NT2/D1 (cell line): Measurements from ENCODE around the gene VTI1A.
"Not testable (repeated sequence)": the region's sequence is repeated elsewhere in the genome, so short reads cannot be mapped to it uniquely, and the experiment has no call there.

Experiments
- DNase-seq: peaks from one replicate; pipeline ENCODE4 v3.0.0-alpha.2; 2011; ENCODE audit warnings: low read depth, low spot score
- H3K27me3 ChIP-seq: 2 replicates; pipeline ENCODE4 v1.6.0; 2011; ENCODE audit warnings: mild to moderate bottlenecking; ENCODE audit not compliant: insufficient read length, insufficient read depth
- H3K36me3 ChIP-seq: 2 replicates; pipeline ENCODE4 v1.6.1; 2011; ENCODE audit warnings: mild to moderate bottlenecking, low read length, mixed read lengths; ENCODE audit not compliant: insufficient read depth, insufficient read length
- H3K4me1 ChIP-seq: 2 replicates; pipeline ENCODE4 v1.5.1; 2011; ENCODE audit not compliant: insufficient read depth, insufficient read length
- H3K4me3 ChIP-seq: 2 replicates; pipeline ENCODE4 v1.5.1; 2011; ENCODE audit warnings: low read depth; ENCODE audit not compliant: insufficient read length
- H3K9ac ChIP-seq: 2 replicates; pipeline ENCODE4 v1.6.0; 2011; ENCODE audit warnings: low read depth; ENCODE audit not compliant: insufficient read length
- H3K9me3 ChIP-seq: 2 replicates; pipeline ENCODE4 v1.5.1; 2011; ENCODE audit warnings: mild to moderate bottlenecking, low read length; ENCODE audit not compliant: insufficient read depth
- SUZ12 ChIP-seq: IDR thresholded peaks from 2 replicates; pipeline ENCODE4 v1.6.1; 2011; ENCODE audit not compliant: insufficient read length, insufficient read depth; ENCODE audit errors: extremely low read depth
- YY1 ChIP-seq: IDR thresholded peaks from 2 replicates; pipeline ENCODE4 v1.6.1; 2011; ENCODE audit not compliant: insufficient read length, insufficient read depth
- ZNF274 ChIP-seq: IDR thresholded peaks from 2 replicates; pipeline ENCODE4 v1.6.1; 2011; ENCODE audit warnings: mild to moderate bottlenecking, low read depth, low read length

The VTI1A gene

DNA sequence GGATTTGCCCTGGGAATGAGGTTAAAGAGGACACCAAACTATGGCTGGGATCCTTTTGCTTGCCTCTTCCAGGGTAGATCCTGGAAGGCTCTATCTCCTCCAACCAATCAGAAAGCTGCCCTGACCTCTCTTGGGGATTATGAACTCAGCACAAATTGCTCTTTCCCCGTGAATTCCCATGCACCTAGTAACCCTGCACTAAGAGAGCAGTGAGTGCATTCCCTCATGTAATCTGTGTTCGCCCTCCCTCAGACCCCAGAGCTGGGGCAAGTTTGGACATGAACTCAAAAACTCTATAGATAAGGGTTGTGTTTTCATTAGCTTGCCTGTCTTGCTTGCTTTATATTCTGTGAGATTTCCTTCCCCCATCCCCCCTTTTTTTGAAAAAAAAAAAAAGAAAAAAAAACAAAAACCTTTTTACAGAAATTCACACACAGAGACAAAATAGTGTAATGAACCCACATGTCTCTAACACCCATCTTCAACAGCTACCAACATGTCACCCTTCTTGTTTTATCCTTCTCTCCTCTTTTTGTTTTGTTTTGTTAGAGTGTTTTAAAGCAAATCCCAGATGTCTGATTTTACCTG, 277.5 kb downstream of the VTI1A start:
- no peaks in the 10 kb centered on the region for H3K4me1 ChIP-seq
- no peaks in the 10 kb centered on the region for H3K27me3 ChIP-seq
- H3K4me3 ChIP-seq = no peak overlapping the region
- no peak overlapping the region for H3K9ac ChIP-seq
- H3K36me3 ChIP-seq = no peaks in the 10 kb centered on the region
- TF ChIP-seq SUZ12 (no peak), ZNF274 (no peak), YY1 (no peak)
- DNase-seq = no peak
- no peaks in the 10 kb centered on the region for H3K9me3 ChIP-seq

DNA sequence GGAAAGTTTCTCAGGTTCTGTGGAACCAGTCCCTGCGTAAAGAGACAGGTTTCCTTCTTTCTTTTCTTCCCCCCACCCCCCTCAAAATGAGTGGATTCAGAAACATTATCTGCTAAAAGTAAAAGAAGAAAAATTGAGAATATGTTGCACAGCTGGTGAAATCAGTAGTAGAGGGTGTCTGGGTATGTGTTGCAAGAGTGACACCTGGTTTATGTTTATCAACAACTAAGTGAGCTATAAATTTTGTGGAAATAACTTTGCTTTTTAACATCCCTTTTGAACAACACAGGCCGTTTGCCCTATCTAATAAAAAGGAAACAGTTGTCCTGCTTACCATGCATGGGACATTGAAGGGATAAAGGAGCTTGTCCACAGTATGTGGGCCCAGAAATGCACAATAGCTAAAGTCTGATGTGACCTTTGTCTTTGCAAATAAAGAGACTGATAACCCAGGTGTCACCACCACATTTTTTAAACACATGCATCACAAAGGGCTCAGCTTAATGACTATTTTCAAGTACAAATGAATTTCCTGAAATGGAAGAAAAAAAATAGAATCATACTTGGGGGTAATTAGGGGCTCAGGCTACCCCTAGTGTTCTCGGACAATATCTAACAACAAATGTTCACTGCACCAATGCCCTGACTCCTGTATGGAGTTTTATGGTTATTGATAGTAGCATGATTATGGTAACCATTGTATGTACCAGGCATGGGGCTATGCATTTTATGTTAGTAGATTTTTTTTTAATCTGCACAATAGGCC, 281.3 kb downstream of the VTI1A start:
- TF ChIP-seq YY1 (no peak), ZNF274 (no peak), SUZ12 (no peak)

DNA sequence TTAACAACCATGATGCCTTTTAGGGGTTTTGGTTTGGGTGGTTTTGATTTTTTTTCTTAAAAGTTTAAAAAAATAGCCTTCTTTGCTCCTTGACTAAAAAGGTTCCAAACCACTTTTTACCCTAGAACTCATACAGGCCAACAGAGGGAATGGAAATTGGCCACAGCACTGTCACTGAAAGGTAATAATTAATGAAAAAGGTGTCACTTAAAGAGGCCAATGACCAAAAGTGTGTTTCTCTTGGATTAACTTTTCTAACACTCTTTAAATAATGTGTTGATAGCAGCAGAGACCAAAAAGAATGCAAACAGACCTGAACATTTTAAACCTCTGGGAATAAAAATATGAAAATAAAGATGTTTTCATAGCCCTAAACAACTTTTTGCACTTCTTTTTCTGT, 282.0 kb downstream of the VTI1A start:
- no peaks in the 10 kb centered on the region for H3K36me3 ChIP-seq
- H3K4me3 ChIP-seq = no peak overlapping the region
- H3K9ac ChIP-seq = no peak overlapping the region
- no peaks in the 10 kb centered on the region for H3K9me3 ChIP-seq
- no peak for DNase-seq
- TF ChIP-seq ZNF274 (no peak), SUZ12 (no peak), YY1 (no peak)
- peaks cover 4% of the 10 kb centered on the region for H3K4me1 ChIP-seq
- H3K27me3 ChIP-seq = no peaks in the 10 kb centered on the region

More for the DNA sequence above, 281.3 kb downstream of the VTI1A start:
- H3K36me3 ChIP-seq = no peaks in the 10 kb centered on the region
- H3K9me3 ChIP-seq = no peaks in the 10 kb centered on the region
- H3K4me1 ChIP-seq = peaks cover 2% of the 10 kb centered on the region
- H3K27me3 ChIP-seq = no peaks in the 10 kb centered on the region
- no peak overlapping the region for H3K4me3 ChIP-seq
- DNase-seq = no peak
- no peak overlapping the region for H3K9ac ChIP-seq

DNA sequence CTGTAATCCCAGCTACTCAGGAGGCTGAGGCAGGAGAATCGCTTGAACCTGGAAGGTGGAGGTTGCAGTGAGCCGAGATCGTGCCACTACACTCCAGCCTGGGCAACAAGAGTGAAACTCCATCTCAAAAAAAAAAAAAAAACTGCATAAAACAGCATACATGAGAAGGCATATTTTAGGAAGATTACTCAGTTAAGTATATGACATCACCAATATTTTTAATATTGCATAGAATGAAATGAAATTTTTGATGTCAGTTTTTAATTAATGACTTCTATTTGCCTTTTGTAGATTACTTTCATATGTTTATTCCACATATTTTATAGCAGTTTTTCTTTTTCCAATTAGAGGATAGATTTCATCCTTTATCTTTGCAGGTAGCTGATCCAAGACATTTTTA, 284.4 kb downstream of the VTI1A start:
- H3K4me1 ChIP-seq, DNase-seq, H3K27me3 ChIP-seq, H3K4me3 ChIP-seq, H3K36me3 ChIP-seq, H3K9me3 ChIP-seq, H3K9ac ChIP-seq: not testable (repeated sequence)

DNA sequence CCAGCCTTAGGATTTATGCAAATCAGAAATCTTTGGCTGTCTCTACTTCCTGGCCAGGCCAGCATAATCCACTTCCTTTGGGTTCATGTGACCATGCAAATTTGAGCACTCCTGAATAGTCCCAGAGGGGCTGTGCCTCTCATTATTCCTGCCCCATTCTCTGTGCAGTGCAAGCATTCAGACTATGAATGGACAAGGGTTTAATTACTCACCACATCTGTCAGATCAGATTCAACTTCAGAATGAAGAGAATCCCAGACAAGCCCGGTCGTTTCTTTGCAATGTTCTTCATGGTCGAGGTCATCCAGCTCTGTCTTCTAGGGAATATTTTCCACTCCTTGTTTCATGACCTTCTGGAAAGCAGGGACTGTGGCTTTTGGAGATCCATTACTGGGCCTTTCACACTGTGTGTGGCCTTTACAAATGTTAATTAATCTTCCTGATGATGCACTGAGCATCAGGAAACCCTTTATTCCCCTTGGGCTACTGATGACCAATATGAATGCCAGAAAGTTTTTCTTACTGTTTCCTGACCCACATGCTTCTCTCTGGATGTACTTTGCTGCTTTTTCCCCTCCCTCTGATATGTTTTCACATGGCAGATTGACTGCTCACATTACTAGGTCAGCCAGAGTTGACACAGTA, 285.4 kb downstream of the VTI1A start:
- no peaks in the 10 kb centered on the region for H3K36me3 ChIP-seq
- H3K27me3 ChIP-seq = no peaks in the 10 kb centered on the region
- H3K9me3 ChIP-seq = no peaks in the 10 kb centered on the region
- no peak overlapping the region for H3K4me3 ChIP-seq
- peaks cover 4% of the 10 kb centered on the region for H3K4me1 ChIP-seq
- TF ChIP-seq YY1 (no peak), SUZ12 (no peak), ZNF274 (no peak)
- DNase-seq = peak; percentile 28
- no peak overlapping the region for H3K9ac ChIP-seq

DNA sequence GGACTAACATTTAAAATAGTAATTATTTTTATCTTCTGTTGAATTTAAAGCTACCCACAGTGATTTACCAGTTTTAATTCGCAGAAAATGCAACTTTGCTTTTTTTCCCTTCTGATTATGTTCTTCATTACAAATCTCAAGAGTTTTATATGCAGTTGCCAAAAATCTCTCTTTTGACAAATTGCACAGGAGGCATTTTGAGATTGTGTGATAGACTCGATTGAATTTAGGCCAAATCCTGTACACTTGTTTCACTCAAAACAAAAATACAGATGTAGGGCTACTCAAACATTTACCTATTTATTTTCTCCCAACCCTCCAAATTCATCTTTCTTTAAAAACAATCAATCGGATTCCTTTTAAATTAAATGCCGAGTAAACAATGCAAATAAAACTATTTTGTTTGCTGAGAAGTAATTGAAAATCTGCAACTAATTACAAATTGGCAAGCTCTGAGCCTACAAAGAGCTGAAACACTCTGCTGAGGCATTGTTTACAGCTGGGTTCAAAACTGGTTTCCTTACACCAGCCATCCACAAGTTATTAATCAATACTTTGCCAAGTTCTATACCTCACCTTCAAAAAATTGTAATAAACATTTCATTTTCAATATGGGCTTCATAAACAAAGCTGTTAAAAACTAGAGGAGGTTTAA, 288.2 kb downstream of the VTI1A start:
- no peak for DNase-seq

More for the DNA sequence above, 288.2 kb downstream of the VTI1A start:
- H3K4me3 ChIP-seq = no peak overlapping the region
- H3K9me3 ChIP-seq = no peaks in the 10 kb centered on the region
- no peaks in the 10 kb centered on the region for H3K27me3 ChIP-seq
- no peaks in the 10 kb centered on the region for H3K36me3 ChIP-seq
- TF ChIP-seq YY1 (no peak), SUZ12 (no peak), ZNF274 (no peak)
- peaks cover 4% of the 10 kb centered on the region for H3K4me1 ChIP-seq
- no peak overlapping the region for H3K9ac ChIP-seq
